Measurements from ENCODE around the gene FDX1.
"Not testable (repeated sequence)": the region's sequence is repeated elsewhere in the genome, so short reads cannot be mapped to it uniquely, and the experiment has no call there.

FDX1 gene, protein sequence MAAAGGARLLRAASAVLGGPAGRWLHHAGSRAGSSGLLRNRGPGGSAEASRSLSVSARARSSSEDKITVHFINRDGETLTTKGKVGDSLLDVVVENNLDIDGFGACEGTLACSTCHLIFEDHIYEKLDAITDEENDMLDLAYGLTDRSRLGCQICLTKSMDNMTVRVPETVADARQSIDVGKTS

DNA sequence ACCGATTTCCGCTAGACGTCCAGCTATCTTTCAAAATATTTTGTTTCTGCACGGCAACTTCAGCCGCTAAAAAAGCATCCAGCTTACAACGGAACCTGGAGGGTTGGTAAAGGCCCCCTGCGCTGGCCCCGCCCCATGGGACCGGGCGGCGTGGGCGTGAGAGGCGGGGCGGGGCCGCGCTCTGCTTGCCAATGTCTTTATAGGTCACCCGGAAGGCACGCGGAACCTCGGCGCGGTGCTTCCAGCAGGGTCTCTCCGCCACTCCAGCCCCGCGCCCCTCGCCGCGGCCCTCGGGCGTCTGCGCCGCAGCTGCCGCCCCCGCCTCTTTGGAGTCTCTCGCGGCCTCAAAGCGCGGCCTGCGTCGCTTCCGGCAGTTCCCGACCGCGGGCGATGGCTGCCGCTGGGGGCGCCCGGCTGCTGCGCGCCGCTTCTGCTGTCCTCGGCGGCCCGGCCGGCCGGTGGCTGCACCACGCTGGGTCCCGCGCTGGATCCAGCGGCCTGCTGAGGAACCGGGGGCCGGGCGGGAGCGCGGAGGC, at the start of gene FDX1:
TSS of gene FDX1 (plus strand) at position 218 of the 536 bp plus-strand sequence. CDS start at position 391, 173 bp downstream.
- DNase-seq = peak; percentile 92

DNA sequence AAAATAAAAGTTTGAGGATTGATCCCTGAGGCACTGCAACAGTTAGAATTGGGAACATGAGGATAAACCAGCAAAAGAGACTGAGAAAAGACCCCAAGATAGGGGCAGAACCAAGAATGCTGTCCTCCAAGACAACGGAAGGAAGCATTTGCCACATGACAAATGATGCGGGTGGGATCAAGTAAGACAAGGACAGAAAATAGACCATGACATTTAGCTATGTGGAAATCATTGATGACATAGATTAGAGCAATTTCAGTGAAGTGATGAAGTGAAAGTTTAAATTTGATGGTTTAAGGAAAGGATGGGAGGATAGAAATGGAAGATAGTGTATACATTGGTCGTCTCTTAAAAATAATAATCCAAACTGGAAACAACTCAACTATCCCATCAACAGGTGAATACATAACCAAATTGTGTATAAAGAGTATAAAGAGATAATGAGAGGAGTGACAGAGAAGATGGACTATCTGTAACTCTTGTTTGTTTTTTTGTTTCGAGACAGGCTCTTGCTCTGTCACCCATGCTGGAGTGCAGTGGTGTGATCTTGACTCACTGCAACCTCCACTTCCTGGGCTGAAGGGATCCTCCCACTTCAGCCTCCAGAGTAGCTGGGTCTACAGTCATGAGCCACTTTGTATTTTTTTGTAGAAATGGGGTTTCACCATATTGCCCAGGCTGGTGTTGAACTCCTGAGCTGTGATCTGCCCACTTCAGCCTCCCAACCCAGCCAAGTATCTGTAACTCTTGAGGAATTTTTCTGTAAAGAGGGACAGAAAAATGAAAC, 48.7 kb upstream of the FDX1 start:
- DNase-seq = no peak

DNA sequence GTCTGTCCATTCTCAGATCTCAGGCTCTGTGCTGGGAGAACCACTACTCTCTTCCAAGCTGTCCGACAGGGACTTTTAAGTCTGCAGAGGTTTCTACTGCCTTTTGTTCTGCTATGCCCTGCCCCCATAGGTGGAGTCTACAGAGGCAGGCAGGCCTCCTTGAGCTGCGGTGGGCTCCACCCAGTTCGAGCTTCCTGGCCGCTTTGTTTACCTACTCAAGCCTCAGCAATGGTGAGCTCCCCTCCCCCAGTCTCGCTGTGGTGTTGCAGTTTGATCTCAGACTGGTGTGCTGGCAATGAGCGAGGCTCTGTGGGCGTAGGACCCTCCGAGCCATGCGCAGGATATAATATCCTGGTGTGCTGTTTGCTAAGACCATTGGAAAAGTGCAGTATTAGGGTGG, 41.5 kb upstream of the FDX1 start:
- not testable (repeated sequence) for DNase-seq

DNA sequence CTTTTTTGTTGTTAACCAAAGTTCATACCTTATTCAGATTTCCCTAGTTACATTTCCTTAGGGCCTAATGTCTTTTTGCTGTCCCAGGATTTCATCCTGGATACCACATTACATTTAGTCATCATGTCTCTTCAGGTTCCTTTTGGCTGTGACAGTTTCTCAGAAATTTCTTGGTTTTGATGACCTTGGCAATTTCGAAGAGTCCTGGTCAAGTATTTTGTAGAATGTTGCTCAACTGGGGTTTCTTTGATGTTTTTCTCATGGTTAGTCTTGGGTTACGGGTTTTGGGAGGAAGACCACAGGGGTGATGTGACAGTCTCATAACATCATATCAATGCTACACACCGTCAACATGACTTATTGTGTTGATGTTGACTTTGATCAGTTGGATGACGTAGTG, 39.8 kb upstream of the FDX1 start:
- DNase-seq = no peak

DNA sequence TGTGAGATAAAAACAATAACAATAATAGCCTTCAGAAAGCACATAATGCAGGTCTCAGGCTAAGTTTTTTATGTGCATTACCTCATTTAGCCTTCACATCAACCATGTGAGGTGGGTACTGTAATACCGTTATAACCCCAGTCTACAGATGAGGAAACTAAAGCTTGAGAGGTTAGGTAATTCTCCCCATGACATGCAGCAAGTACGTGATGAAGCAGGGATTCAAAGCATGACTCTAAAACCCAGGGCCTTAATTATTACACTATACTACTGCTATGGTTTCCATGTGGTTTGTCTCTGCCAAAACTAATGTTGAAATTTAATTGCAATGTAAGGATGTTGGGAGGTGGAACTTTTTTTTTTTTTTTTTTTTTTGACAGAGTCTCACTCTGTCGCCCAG, 37.7 kb upstream of the FDX1 start:
- DNase-seq = no peak

DNA sequence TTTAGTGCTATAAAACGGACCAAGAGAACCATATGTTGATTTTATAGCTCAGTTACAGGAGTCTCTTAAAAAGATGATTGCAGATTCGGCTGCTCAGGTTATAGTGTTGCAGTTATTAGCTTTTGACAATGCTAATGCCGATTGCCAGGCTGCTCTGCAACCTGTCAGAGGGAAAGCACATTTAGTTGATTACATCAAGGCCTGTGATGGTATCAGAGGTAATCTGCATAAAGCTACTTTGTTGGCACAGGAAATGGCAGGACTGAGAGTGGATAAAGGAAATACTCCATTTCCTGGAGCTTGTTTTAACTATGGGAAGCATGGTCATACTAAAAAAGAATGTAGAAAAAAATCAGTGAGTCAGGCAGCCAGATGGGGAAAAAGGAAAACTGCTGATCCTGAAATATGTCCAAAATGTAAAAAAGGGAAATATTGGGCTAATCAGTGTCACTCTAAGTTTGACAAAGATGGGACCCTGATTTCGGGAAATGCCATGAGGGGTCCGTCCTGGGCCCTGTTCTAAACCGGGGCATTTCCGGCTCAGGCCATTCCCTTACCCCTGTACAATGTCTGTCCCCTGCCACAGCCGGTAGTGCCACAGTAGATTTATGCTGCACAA, 32.0 kb upstream of the FDX1 start:
- not testable (repeated sequence) for DNase-seq

DNA sequence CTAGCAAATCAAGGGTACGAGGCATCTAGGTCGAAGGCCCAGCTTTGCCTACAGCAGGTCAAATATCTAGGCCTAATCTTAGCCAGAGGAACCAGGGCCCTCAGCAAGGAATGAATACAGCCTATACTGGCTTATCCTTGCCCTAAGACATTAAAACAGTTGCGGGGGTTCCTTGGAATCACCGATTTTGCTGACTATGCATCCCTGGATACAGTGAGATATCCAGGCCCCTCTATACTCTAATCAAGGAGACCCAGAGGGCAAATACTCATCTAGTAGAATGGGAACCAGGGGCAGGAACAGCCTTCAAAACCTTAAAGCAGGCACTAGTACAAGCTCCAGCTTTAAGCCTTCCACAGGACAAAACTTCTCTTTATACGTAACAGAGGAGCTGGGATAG, 26.2 kb upstream of the FDX1 start:
- not testable (repeated sequence) for DNase-seq

DNA sequence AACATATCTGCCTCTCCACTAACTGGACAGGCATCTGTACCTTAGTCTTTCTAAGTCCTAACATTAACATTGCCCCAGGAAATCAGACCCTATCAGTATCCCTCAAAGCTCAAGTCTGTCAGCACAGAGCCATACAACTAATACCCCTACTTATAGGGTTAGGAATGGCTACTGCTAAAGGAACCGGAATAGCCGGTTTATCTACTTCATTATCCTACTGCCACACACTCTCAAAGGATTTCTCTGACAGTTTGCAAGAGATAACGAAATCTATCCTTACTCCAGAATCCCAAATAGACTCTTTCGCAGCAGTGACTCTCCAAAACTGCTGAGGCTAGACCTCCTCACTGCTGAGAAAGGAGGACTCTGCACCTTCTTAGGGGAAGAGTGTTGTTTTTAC, 24.1 kb upstream of the FDX1 start:
- not testable (repeated sequence) for DNase-seq

DNA sequence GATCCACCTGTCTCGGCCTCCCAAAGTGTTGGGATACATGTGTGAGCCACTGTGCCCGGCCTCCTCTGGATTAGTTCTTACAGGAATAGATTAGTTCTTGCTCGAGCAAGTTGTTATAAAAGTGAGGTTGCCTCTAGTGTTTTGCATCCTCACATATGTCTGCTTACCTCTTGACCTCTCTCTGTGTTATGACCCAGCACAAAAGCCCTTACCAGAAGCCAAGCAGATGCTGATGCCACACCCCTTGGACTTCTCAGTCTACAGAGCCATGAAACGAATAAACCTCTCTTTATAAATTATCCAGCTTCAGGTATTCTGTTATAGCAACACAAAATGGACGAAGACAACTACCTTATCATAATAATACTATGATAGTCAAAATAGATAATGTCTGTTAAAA, 22.4 kb upstream of the FDX1 start:
- DNase-seq = no peak

DNA sequence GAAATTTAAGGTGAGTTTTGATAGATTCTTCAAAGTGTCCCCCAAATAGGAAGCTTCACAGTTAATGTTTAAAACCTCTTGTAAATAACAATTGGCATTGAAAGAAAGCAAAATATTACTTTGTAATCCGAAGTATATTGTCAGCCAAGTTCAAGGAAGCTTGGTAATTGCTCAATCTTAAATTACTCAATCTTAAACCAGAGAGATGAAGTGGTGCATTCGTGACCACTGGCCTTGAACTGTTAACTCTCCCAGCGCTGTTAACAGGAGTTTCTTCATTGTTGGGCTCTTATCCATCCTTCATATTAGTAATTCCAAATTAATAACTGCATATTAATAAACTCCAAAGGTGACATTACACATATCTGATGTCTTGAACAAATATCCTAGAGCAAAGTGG, 20.6 kb upstream of the FDX1 start:
- no peak for DNase-seq

DNA sequence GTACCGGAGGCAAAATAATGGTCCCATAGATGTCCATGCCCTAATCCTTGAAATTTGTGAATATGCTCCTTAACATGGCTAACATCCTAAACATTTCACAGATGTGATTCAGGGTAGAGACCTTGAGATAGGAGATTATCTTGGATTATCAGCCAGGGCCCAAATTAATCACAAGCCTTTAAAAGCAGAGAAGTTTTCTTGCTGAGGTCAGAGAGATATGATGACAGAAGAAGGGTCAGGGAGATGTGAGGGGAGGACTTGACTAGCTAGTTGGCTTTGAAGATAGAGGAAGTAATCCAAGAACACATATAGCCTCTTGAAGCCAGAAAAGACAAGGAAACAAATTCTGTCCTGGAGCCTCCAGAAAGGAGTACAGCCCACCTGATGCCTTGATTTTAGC, 19.1 kb upstream of the FDX1 start:
- DNase-seq = no peak

DNA sequence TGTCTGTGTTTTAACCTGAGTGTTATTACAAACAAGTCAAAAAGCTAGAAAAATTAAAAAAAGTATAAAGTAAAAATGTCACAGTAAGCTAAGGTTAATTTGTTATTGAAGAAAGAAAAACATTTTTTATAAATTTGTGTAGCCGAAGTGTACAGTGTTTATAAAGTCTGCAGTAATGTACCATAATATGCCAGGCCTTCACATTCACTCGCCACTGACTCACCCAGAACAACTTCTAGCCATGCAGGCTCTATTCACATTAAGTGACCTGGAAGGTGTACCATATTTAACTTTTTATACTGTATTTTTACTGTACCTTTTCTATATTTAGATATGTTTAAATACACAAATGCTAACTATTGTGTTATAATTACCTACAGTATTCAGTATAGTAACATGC, 14.7 kb upstream of the FDX1 start:
- DNase-seq = no peak

DNA sequence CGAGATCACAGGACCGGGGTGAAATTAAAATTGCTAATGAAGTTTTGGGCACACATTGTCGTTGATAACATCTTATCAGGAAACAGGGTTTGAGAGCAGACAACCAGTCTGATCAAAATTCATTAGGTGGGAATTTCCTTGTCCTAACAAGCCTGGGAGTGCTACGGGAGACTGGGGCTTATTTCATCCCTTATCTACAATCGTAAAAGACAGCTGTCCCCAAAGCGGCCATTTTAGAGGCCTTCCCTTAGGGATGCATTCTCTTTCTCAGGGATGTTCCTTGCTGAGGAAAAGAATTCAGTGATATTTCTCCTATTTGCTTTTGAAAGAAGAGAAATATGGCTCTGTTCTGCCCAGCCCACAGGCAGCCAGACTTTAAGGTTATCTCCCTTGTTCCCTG, 8.1 kb upstream of the FDX1 start:
- not testable (repeated sequence) for DNase-seq

DNA sequence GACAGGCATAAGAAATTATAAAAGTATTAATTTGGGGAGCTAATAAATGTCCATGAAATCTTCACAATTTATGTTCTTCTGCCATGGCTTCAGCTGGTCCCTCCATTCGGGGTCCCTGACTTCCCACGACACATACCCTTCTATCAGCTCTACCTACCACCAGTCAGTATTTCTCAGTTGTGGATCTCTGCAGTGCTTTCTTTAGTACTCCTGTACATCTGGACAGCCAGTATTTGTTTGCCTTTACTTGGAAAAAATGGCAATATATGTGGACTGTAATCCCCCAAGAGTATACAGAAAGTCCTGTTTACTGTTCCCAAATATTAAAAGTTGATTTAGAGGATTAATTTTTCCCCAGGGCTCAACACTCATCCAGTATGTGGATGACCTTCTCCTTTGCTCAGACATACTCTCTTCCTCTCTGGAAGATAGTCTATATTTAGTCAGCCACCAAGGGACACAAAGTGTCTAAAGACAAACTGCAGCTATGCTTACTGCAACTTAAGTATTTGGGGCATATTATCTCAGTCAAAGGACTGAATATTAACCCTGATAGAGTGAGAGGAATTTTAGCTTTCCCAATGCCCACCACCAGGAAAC, 7.3 kb upstream of the FDX1 start:
- no peak for DNase-seq

DNA sequence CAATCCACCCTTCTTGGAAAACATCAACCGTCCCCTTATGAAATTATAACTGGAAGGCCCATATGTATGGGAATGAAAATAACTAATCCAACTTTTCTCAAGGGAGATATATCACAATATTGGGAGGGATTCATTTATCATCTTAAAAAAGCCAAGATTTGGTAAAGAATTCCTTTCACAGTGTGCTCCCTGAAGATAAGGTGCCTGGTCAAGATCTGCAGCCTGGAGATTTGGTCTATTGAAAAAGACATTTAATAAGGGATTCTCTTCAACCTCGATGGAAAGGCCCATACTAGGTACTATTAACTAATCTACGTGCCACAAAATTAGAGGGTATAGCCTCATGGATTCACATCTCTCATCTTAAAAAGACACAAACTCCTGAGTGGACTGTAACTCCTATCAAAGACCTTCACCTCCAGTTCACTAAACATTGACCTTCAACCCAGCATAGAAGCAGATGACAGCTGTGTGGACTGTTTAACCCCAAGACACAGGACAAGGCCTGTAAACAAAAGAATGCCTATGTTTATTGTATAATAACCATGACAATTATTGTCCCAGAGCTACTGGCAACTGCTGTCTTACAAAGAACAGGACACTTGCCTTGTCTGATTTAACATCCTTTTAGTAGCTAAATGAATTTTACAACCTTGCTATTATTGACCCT, 4.8 kb upstream of the FDX1 start:
- DNase-seq = no peak

DNA sequence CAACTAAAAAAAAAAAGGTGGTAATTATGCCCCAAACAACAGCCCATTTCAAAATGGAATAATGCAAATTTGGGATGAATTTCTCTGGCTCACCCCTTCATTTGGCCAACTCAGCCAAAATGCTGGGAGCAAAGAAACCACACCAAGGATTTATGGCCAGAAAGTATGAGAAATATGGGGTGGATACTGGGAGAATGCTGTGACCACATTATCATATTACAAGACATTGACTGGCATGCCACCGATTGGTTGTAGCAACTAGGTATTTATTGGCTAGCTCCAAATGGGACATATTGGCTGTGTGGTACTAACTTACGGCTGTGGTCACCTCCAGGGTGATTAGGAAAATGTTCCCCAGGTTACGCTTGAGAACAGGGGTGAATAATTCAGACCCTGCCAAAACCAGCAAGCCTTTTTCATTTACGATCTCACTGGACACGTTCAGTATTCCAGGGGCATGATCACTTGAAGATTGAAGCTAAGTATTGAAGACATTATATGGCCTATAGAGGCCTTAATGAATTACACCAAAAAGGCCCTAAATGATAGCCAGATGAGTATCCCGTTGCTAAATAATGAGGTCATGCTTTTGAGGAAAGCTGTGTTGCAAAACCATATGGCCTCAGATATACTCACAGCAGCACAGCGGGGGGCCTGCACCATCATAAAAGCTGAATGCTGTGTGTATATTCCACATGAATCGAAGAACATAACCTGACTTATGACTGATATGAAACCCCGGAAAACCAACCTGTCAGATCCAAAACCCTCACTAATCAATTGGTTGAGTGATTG, 3.8 kb upstream of the FDX1 start:
- no peak for DNase-seq

DNA sequence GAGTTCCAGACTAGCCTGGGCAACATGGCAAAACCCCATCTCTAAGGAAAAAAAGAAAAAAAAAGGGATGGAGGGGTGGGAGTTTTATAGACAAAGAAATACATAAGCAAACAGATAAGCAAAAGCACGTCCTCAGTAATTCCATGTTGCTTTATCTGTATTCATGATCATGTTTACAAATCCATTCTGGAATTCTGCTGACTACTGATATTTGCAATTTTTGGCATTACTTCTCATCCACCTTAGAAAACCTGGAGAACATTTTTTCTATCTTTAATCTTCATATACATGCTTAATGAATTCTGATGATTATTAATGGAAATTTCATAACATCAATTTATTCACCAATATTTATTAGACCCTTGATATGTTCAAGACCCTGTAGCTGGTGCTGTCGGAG, 1.7 kb upstream of the FDX1 start:
- DNase-seq = no peak

DNA sequence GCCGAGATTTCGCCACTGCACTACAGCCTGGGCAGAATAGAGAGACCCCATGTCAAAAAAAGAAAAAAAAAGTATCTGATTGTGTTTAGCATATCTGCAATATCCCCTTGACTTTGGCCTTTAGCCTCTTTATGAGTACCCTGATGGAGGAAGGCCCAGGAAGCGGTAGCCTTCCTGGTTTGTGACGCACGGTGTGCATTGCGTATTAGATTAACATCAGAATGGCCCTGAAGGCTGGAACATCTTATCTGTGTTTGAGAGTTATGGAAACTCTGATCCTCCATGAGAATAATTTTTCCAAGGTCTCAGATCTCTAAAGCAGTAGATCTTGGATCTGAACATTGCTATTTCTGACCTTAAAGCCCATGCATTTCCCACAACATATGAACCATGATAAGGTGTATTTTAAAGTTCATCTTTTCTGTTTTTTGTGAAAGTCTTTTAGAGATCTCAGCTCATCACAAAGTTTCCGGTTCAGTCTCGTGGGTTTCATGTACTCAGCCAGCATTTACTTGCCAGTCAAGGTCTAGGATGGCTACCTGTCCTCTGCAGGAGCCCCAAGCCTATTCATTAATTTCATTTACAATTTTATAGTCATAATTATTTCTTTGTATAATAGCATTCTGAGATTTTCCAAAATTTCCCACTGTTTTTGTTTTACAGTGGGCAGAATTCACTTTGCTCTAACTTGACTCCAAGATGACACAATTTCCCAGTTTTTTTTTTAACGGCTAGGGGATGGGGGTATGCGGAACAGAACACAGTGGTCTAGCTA, 605 bp upstream of the FDX1 start:
- DNase-seq = no peak

DNA sequence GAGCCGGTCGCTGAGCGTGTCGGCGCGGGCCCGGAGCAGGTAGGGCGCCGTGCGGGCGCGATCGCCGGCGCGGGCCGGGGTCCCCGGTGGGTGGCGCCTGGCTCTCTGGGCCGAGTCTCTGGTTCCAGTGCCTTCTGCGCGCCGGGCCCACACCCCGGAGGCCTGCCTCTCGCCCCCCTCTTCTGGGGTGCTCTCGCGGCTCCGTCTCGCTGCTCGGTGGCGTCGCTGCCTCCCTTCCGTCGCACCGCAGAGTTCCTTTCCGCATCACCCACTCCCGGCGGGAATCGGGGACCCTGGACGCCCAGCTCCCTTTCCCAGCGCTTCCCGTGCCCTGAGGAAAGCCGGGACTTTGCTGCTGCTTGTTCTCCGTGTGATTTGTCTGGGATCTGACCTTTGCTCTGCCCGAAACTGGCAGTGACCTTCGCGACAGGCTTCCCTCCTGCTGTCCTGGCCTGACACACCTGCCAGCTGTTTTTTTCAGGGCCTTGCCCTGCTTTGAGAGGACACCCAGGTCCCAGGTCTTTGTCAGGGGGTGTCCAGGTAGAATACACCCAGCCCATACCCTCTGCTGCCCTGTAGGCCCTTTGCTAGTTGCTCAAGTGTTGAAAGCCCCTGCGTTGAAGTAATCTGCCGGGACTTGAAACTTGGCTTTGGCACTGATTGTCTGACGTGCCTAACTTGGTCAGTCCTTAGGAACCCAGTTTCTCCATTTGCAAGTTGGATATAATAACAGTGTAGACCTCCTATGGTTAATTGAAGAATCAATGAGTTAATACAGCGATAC, 711 bp downstream of the FDX1 start:
- DNase-seq = peak; percentile 36

DNA sequence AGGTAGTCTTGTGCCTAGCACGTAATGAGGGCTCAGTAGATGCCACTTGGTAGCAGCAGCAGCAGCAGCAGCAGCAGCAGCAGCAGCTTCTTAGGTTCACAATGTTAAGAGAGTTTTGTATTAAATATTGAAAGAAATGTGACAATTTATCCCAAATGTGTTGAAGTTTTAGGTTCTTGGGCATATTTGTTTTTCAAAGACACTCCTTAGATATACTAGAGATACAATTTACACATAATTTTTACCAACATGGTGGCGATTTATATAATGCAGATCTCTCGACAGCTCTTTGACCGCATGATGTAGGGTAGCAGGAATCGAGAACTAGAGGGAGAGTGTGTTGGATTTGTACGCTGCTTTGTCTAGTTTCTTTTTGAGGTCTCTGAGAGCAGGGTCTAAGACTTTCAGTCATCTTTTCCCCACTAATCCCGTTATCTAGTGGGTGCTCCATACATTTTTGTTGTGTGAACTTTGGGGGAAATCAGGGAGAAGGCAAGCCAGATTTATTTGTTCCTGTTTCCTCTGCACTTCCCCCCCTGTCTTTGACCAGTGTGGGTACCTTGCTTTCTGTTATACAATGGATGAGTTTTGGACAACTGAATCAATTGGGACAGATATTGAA, 1.4 kb downstream of the FDX1 start:
- peak; percentile 43 for DNase-seq
